HL-60 (cell line): ENCODE measurements around the gene MICU2.
"Not testable (repeated sequence)": the region's sequence is repeated elsewhere in the genome, so short reads cannot be mapped to it uniquely, and the experiment has no call there.

Experiments
- DNase-seq, 2 experiments: peaks; one replicate each; pipeline ENCODE4 v3.0.0-alpha.2; 2010 to 2020; ENCODE audit warnings: low read depth in 1 of 2, low spot score in 1 of 2
- H3K27ac ChIP-seq: fragments of 250-450 bp; sonication (Bioruptor Pico); replicated peaks from 2 replicates; pipeline ENCODE4 v1.5.1; 2020; ENCODE audit warnings: mild to moderate bottlenecking, moderate library complexity
- H3K27me3 ChIP-seq: fragments of 250-450 bp; sonication (Bioruptor Pico); 2 replicates; pipeline ENCODE4 v1.5.1; 2021; ENCODE audit warnings: mild to moderate bottlenecking, moderate library complexity; ENCODE audit not compliant: insufficient read depth, poor library complexity, severe bottlenecking
- H3K4me3 ChIP-seq: replicated peaks from 2 replicates; pipeline ENCODE4 v1.5.1; 2011; ENCODE audit warnings: mild to moderate bottlenecking, control low read depth, low read length; ENCODE audit not compliant: insufficient read depth
- GABPA ChIP-seq: IDR thresholded peaks from 2 replicates; pipeline ENCODE4 v1.6.1; 2012; ENCODE audit warnings: low read depth
- POLR2AphosphoS5 ChIP-seq: IDR thresholded peaks from 2 replicates; pipeline ENCODE4 v1.6.1; 2012; ENCODE audit warnings: low read depth
- SPI1 ChIP-seq: IDR thresholded peaks from 2 replicates; pipeline ENCODE4 v1.6.1; 2012; ENCODE audit warnings: low read depth, mild to moderate bottlenecking, borderline replicate concordance
- TF ChIP-seq, protein P1 (sequence below): IDR thresholded peaks from one replicate; pipeline ENCODE4 v1.5.1; 2011; ENCODE audit warnings: low read length, control low read depth, inconsistent platforms; ENCODE audit not compliant: insufficient read depth
- TF ChIP-seq, protein P2 (sequence below): IDR thresholded peaks from 2 replicates; pipeline ENCODE4 v1.6.1; 2012; ENCODE audit warnings: low read depth; ENCODE audit not compliant: insufficient replicate concordance

MICU2 gene

DNA sequence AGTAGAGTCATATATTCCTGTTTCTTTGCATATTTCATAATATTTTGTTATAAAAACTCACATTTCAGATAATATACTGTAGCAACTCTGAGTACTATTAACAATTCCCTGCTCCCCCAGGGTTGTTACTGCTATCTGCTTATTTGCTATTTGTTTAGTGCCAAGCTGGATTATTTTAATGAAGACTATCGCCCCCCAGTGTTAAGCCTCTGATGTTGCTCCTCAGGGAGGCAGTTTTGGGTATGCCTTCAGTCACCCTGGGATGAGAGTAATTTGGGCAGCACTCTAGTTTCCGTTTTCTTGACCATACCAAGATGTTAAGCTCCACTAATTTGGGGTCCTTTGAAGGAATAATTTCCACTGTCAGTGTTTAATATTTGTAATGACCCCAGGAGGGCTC lies 46.0 kb downstream of the MICU2 start:
- no peak overlapping the region for H3K4me3 ChIP-seq
- H3K27me3 ChIP-seq = no peaks in the 10 kb centered on the region
- TF ChIP-seq, protein P1, sequence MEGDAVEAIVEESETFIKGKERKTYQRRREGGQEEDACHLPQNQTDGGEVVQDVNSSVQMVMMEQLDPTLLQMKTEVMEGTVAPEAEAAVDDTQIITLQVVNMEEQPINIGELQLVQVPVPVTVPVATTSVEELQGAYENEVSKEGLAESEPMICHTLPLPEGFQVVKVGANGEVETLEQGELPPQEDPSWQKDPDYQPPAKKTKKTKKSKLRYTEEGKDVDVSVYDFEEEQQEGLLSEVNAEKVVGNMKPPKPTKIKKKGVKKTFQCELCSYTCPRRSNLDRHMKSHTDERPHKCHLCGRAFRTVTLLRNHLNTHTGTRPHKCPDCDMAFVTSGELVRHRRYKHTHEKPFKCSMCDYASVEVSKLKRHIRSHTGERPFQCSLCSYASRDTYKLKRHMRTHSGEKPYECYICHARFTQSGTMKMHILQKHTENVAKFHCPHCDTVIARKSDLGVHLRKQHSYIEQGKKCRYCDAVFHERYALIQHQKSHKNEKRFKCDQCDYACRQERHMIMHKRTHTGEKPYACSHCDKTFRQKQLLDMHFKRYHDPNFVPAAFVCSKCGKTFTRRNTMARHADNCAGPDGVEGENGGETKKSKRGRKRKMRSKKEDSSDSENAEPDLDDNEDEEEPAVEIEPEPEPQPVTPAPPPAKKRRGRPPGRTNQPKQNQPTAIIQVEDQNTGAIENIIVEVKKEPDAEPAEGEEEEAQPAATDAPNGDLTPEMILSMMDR = peak; percentile 23
- TF ChIP-seq, protein P2, sequence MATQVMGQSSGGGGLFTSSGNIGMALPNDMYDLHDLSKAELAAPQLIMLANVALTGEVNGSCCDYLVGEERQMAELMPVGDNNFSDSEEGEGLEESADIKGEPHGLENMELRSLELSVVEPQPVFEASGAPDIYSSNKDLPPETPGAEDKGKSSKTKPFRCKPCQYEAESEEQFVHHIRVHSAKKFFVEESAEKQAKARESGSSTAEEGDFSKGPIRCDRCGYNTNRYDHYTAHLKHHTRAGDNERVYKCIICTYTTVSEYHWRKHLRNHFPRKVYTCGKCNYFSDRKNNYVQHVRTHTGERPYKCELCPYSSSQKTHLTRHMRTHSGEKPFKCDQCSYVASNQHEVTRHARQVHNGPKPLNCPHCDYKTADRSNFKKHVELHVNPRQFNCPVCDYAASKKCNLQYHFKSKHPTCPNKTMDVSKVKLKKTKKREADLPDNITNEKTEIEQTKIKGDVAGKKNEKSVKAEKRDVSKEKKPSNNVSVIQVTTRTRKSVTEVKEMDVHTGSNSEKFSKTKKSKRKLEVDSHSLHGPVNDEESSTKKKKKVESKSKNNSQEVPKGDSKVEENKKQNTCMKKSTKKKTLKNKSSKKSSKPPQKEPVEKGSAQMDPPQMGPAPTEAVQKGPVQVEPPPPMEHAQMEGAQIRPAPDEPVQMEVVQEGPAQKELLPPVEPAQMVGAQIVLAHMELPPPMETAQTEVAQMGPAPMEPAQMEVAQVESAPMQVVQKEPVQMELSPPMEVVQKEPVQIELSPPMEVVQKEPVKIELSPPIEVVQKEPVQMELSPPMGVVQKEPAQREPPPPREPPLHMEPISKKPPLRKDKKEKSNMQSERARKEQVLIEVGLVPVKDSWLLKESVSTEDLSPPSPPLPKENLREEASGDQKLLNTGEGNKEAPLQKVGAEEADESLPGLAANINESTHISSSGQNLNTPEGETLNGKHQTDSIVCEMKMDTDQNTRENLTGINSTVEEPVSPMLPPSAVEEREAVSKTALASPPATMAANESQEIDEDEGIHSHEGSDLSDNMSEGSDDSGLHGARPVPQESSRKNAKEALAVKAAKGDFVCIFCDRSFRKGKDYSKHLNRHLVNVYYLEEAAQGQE = no peak
- TF ChIP-seq SPI1 = no peak
- no peak for TF ChIP-seq GABPA
- no peak for TF ChIP-seq POLR2AphosphoS5
- H3K27ac ChIP-seq = no peak overlapping the region
- DNase-seq = peak in 1 of 2 experiments; percentile 24

DNA sequence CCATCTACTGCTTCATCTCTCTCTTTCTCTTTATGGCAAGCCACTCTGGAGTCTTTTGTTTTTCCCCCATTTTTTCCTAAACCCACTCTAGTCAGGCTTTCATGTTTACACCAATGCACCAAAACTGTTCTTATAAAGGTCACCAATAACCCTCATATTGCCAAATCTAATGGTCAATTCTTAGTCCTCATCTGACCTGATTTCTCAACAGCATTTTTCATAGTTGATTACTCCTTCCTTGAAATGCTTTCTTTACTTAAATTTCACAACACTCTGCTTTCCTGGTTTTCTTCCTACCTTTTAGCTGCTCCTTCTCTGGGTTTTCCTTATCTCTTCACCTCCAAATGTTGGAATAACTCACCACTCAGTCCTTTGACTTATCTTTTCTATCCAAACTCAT lies 47.9 kb downstream of the MICU2 start:
- Histone ChIP-seq H3K27ac (no peak overlapping the region), H3K4me3 (no peak overlapping the region), H3K27me3 (no peaks in the 10 kb centered on the region)
- TF ChIP-seq, protein P2 = no peak
- no peak for TF ChIP-seq GABPA
- TF ChIP-seq SPI1 = no peak
- no peak for TF ChIP-seq POLR2AphosphoS5
- TF ChIP-seq, protein P1 = no peak
- DNase-seq = no peak

DNA sequence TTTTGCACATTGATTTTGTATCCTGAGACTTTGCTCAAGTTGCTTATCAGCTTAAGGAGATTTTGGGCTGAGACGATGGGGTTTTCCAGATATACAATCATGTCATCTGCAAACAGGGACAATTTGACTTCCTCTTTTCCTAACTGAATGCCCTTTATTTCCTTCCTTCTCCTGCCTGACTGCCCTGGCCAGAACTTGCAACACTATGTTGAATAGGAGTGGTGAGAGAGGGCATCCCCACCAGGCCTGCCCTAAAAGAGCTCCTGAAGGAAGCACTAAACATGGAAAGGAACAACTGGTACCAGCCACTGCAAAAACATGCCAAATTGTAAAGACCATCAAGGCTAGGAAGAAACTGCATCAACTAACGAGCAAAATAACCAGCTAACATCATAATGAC lies 50.7 kb downstream of the MICU2 start:
- not testable (repeated sequence) for DNase-seq, H3K27ac ChIP-seq, H3K4me3 ChIP-seq, H3K27me3 ChIP-seq

DNA sequence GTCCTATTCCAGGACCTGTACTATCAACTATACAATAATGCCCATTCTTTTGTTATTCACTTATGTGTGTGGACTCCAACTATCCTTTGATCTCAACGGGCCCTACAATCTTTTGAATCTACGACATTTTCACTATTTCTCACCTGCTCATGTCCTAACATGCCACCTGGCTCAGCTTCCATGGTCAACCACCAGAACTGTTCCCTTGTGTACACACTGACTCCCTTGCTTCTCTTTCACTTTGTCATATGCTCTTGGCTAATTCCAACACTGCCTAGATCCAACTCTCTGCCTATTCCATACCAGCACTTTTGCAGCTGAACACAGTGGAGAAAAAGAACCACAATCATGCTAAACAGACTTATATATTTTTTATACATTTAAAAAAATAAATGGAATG lies 53.1 kb downstream of the MICU2 start:
- DNase-seq = no peak
- TF ChIP-seq, protein P1 = no peak
- no peak for TF ChIP-seq GABPA
- no peak for TF ChIP-seq POLR2AphosphoS5
- TF ChIP-seq, protein P2 = no peak
- no peak for TF ChIP-seq SPI1
- H3K27ac ChIP-seq = no peak overlapping the region
- H3K4me3 ChIP-seq = no peak overlapping the region
- H3K27me3 ChIP-seq = no peaks in the 10 kb centered on the region
